GM18507 (cell line): Measurements from ENCODE around the gene RERE.
"Not testable (repeated sequence)": the region's sequence is repeated elsewhere in the genome, so short reads cannot be mapped to it uniquely, and the experiment has no call there.

ENCODE experiments used
- DNase-seq: peaks from one replicate; pipeline ENCODE4 v3.0.0; 2011; ENCODE audit warnings: low read depth; ENCODE audit not compliant: insufficient read length; ENCODE audit errors: extremely low spot score
- FAIRE-seq: peaks from 2 replicates; lab custom pipeline; 2011; peaks lifted over from hg19 to GRCh38; lab: Jason Lieb, UNC

RERE gene

DNA sequence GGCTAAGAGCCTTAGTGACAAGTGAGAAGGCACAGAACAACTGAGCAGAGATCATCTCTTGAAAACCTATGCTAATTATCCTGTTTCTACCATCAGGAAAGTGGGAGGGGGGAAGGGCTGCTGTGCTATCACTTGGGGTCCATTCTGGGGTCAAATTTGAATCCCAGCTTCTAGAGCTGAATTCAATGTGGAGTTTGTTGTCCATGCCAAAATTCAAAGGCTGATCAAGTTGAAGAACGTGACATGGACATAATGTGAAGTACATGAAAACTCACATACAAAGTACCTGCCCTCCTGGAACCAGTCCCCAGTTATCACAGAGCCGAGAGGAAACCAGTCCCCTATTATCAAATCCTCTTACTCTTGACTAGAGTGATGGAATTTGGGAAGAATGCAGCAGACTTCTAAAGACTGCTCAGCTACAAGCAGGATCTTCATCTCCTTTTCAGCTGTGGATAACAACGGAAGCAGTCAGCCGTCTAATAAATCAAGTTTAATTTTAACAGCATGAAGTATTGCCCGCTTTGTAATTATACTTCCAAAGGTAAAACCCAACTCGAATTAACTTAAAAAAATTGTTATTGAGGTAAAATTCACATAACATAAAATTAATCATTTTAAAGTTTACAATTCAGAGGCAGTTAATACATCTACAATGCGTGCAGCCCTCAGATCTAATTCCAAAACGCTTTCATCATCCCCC is 421.2 kb downstream of the RERE start:
- DNase-seq (no peak), FAIRE-seq (no peak)

DNA sequence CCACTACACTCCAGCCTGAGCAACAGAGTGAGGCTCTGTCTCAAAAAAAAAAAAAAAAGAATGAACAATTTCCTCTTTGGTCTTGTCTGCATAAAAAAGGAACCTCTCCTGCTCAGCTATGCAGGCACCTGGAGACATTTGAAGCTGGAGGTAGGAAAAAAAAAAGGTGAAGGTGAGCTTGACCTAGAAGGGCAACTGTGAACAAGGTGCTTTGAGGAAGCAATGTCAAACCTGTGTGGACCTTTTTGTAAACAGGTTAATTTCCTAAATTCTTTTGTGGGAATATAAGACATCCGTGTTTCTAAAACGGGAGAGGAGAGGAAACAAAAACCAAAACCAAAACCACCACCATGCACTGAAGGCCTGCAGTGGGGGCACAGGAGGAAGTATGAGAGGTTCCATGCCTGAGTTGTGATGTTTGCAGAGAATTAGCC is 422.0 kb downstream of the RERE start:
- DNase-seq, result no peak
- FAIRE-seq, result peak; percentile 78

DNA sequence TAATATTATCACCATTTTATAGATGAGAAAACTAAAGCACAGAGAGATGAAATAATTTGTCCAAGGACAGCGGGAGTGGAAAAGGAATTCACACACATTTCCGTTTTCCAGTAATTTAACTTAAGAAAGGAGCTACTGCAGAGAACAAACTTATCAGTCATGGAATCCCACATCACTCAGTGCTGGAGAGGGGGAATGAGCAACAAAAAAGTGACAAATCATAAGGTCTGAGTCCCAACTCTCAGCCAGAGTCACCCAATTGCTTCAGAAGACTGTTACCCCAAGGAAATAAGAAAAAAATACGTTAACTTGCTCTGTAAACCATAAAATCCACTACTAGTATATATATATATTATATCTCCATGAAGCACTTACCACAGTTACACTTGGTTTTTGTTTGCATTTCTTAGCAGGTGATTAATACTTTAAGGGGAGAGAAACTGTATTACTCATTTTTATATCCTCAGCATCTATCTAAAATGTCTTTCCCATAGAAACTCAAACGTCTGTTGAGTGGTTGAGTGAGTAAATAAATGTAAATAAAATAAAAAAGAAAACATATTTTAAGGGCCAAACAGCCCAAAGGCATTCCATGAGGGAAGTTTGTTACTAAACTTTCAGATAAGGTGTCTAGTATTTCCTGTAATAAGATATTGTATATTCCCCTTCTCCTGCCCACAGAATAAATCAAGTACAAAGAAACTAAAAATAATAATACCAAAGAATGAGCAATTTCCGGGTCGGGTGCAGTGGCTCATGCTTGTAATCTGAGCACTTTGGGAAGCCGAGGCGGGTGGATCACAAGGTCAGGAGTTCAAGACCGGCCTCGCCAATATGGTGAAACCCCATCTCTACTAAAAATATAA is 422.8 kb downstream of the RERE start:
- DNase-seq (no peak), FAIRE-seq (no peak)

DNA sequence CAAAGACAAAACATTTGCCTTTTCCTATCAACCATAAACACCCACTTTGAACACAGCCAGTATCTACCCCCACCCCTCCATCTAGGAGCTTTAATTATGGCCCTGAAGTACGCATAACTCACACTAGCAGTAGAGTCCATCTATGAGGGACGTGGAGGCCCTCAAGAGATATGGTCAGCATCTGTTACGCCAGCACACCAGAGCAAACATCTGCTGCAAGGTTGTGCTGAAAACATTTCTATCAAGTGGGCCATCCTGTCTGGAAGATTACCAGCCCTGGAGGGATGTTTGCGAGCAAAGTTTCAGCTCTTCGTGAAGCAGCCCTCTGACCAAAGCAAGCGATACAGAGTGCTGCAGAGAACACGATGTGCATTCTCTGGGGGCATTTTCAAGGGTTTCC is 424.9 kb downstream of the RERE start:
- no peak for DNase-seq
- FAIRE-seq, result no peak

DNA sequence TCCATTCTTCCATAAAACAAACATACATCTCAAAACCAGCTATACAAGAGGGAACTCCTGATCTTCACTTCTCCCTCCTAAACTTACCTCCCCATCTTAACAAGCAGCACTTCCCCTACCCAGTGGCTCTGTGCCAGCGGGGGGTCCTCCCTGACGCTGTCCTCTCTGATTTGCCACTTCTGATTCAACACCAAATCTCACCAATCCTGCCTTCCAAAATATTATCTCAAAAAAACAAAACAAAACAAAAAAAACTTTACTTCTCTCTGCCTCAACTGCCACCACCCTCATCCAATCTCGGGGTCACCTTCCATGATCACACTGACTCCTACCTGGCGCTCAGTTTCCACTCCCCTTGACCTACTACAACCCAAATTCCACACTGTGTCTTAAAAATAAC is 426.7 kb downstream of the RERE start:
- FAIRE-seq (no peak), DNase-seq (no peak)

DNA sequence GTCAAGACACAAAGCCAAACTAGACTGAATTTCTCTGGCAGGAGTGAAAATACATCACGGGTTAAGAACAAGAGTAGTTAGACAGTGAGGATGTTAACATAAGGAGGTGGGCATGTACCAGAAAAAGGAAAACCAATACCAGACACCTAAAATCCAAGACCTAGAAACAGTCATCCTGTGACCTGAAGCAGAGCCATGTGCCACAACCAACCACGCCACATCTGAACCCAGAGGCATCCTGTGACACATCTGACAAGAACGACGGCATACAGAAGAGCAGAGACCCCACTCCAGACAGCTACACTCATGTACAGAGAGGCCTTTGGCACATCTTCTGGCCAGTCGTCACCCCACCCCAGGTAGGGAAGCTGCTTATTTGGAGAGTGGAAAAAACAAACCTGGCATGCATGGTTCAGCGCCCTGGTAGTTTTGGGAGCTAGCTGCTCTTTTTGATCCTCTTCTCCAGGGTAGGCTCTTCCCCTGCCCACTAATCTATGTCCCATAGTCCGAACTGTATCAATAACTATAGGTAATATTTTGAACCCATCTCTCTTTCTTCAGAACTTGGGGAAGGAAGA is 427.4 kb downstream of the RERE start:
- DNase-seq (no peak), FAIRE-seq (no peak)

DNA sequence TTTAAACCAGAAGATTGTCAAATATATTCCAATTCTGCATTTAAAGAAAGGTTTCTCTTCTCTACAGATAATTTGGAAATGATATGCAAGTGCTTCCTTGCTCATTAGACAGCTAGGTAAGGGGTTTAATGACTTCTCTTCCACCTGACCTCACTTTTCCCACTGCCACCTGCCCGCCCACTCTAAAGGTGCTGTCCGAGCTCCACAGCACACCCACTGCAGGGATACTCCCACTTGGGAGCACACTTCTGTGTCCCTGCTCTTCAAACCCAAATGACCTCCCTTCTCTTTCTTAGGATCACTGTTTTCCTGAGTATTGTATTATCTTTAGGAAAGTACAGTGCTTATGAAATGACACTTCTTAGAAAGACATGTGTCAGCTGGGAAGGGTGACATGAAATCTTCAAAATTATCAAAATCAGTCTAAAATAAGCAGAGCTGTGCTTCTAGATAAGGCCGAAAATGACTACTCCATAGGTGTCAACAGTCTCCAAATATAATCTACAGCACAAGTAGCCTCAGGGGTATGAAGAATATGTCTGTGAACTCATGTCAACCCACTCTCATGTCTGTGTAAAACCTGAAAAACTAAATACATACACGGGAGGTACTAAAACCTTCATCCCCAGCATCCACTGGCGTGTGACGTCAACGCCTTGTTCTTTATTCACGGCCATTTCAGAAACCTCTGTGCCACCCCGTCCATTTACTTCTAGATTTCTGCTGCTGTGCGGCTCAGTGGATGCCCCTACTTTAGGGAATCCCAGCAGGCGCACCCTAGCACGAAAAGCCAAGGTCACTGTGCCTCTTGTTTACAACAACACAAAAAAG is 428.5 kb downstream of the RERE start:
- FAIRE-seq (no peak), DNase-seq (no peak)

DNA sequence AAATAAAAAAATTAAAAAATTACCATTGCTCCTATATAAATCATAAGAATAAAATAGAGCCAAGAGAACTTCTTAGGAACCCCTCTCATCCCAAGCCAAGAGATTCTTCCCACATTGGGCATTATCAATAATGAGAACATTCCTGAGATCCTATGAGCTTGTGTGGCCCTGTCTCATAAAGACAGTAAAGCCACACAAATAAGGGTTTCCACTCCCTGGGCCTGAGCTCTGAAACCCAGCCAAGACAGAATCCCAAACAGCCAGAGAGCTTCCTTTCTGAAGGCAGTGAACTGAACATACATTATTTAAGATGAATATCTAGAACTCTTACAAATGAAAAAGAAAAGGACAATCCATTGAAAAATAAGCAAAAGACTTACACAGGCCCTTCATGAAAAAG is 431.2 kb downstream of the RERE start:
- no peak for FAIRE-seq
- DNase-seq, result no peak

DNA sequence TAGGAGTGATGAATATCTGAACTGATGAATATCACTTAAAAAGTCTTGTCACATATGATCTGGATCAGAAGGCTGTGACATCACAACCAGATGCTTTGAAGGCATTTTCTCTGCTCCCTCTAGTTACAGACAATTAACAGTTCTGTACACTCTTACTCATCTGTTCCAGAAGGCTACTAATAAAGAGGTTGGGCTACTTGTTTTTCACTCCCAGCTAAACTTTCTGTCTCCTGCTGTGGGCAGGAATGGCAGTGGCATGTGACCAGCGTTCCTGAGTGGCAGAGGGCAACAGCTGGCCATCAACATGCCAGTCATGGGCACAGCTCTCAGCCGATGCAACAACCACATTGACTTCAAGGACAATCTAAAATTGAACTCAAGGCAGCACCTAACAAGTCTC is 432.9 kb downstream of the RERE start:
- FAIRE-seq (no peak), DNase-seq (no peak)

DNA sequence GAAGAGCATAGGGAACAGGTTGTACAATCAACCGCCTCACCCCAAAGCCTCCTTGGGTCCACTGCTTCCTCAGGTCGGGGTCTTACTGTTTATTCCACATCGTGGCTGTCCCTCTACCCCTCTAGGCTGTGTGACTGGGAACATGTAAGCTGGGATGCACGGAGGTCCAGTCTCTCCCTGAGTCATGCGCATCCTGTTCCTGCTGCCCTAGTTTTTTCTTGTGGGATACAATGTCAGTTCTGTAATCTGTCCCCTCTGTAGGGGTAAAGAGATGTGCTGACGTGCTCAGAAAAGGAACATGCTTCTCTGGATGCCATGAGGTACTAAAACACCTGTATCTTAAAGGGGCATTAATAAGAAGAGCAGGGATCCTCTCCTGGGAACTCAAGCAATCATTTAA is 433.4 kb downstream of the RERE start:
- FAIRE-seq, result no peak
- no peak for DNase-seq

DNA sequence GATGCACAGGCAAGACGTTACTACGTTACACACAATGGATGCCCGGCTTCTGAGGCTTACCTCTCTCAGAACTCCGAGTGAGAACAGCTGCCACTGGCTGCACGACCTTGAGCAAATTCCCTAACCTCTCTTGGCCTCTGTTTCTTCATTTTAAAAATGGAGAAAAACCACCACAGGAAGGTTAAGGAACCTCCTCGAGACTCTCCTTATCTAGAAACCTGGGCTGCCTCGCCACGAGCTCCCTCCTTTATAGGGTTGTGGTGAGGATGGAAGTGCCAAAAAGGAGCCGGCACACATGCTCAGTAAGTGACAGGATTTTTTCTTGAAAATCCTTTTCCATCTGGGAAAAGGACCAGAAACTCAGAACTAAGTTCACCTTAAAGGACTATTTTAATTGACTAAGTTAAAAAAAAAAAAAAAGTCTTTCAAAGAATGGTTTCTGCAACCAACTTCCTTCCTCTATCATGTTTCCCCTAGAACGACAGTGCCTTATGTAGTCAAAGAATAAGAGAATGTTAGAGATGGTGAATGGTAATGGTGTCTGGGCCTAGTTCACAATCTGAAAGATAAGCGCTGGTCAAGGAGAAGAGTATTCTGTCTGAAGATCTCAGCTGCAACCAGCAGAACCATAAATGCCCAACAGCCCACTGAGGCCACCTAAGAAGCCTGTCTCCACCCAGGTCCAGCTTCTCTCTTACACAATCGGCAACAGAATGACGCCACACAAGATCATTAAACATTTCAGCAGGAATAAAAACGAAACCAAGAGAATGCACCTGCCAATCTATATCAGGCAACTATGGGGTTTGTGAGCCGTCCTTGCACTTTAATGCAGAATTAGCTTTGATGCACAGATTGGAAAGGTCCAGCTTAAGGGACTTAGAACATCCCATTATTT is 434.6 kb downstream of the RERE start:
- DNase-seq (no peak), FAIRE-seq (no peak)

DNA sequence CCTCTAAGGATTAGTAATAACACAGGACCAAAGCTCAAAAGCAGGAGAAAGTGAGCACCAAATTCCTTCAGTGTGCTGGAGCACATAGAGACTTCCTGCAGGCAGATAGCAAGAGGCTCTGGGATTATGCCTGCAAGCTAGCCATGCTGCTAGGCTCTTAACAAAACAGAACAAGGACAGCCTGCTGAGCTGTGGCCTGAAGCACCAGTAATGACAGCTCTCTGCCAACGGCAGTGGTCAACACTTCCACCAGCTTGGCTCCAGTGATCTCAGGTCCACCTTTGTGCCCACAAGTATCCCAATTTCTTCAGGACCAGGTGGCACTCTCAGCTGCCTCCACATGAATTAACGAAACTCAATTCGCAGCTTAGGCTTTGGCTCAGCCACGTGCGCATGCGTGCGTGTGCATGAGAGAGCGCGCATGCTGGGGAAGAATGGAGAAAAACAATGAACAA is 435.4 kb downstream of the RERE start:
- DNase-seq, result no peak
- no peak for FAIRE-seq

DNA sequence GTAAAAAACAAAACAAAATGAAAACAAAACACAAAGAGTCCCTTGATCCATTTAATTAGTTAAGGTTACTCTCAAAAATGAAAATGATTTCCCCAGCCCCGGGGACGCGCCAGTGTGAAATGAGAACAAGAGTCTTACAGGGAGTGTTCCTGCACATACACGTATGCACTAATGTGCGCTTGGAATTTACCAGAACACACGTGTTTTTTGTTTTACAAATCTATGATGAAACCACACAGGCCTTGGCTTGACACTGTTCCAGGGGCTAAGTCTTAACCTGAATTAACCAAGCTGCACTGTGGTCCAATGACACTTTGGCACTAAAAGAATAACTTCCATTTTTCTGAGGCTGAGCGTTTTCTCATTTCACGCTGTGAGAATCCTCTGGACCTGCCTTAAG is 435.8 kb downstream of the RERE start:
- DNase-seq (no peak), FAIRE-seq (no peak)

DNA sequence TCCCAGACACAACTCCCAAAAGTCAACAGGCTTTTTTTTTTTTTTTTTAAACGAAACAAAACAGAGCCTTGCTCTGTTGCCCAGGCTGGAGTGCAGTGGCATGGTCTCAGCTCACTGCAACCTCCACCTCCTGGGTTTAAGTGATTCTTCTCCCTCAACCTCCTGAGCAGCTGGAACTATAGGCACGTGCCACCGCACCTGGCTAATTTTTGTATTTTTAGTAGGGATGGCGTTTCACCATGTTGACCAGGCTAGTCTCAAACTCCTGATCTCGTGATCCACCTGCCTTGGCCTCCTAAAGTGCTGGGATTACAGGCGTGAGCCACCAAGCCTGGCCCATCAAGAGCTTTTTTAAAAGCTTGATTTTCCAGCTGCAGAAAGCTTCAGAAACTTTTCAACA is 437.1 kb downstream of the RERE start:
- not testable (repeated sequence) for FAIRE-seq, DNase-seq

DNA sequence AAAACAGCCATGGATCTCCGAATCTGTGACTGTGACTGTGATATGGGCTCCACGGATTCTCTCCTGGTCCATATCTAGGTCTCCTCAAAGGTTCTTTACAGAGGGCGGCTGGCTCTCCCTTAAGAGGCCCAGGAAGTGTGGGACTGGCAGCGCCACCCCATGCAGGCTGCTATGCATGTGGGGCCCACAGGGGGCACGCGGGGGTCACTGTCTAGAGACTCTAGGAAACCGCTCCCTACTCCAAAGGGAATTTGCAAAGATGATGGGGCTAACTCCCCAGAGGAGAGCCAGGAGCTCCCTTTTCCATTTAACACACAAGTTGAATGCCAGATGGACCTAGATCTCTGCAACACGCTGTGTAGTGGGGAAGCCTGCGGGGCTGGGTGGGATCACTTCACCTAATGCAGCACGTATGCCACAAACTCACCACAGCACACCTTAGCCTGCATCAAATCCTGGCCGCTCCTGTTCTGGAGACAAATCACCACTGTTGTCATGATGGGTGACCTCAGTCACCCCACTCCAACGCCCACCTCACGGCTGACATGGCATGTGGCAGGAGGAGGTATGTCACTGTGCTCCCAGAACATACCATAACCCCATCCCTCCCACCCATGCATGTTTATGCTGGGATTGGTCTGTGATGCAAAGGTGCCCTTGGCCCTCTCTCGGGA is 437.8 kb downstream of the RERE start:
- FAIRE-seq, result no peak

DNA sequence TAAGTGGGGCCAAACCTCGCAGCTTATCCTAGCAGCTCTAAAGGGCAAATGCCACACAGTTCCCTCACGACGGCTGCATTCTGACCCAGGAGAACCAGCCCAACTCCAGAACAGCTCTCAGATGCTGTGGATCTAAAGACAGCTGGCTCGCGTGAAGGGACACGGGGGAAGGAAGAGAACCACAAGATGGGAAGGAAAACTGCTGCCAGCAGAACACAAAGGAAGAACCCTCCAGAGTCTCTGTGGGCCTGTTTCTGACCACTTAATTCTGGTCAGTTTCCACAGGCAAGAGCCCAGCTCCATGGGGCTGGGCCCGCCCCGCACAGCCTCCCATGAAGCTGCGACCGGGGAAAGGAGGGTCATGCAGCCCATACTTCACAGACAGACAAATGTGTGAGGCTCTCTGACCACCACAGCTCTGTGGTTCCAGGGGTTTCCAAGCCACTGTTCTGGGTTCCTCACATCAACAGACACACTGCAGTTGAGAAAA is 438.4 kb downstream of the RERE start:
- DNase-seq, result no peak
- no peak for FAIRE-seq

More for the DNA sequence above, 437.8 kb downstream of the RERE start:
- no peak for DNase-seq

DNA sequence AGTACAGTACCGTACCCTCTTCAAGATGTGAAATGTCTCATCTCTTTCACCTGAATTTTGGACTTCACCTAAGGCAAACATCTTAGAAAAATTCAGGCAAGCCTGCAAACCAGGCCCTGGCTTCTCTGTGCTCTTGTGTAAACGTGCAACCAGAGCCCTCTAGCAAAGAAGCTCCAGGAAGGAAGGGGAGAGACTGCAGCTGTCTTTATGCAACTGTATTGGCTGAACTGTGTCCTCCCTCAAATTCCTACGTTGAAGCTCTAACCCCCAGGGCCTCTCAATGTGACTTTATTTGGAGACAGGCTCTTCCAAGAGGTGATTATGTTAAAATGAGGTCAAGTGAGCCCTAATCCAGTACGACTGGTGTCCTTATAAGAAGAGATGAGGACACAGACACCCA is 439.3 kb downstream of the RERE start:
- FAIRE-seq (no peak), DNase-seq (no peak)
